C1 segment of cervical spinal cord (tissue), 14 donors: ENCODE results near the gene ZNF330.

Experiments
- DNase-seq, 14 donors: peaks; one replicate each; lab custom pipeline; 2025; lab: John Stamatoyannopoulos, UW

ZNF330 gene

DNA sequence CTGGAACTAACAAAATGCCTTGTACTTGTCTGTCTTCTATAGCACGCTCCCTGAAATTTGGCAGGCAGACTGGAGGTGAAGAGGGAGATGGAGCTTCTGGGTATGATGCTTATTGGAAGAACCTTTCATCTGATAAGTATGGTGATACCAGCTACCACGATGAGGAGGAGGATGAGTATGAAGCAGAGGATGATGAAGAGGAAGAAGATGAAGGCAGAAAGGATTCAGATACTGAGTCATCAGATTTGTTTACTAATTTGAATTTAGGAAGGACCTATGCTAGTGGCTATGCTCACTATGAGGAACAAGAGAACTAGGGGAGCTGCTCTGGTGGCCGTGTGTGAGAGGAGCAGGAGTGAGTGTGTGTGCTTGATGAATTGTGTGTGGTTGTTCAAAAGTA, 13.0 kb downstream of the ZNF330 start:
- DNase-seq: no peak

DNA sequence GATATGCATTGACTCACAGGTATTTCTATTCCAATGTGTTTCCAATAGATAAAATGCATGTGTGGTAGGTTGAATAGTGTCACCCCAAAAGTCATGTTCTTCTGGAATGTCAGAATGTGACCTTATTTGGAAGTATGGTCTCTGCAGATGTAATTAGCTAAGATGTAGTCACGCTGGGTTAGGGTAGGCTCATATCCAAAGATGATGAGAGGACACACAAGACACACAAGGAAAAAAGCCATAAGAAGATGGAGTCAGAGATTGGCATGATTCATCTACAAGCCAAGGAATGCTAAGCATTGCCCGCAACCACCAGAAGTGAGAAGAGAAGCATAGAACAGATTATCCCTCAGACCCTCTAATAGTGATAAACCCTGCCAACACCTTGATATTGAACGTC, 17.5 kb downstream of the ZNF330 start:
- DNase-seq: no peak

DNA sequence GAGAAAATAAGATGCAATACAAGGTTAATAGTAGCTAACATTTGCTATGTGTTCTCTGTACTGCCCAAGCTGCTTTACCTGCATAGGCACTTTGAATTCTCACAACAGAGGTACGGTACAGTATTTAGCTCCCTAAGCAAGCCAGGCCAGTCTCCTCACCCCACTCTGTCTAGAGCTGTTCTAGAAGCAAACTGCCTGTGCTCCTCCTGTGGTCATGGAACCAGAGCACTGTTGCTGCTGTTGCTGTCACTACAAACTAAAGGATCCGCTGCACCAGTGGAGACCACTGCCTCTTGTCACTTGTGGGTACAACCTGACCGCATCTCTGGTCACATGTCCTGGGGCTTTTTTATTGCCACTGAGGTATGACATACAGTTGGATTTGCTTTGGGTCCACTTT, 19.6 kb downstream of the ZNF330 start:
- DNase-seq: no peak

DNA sequence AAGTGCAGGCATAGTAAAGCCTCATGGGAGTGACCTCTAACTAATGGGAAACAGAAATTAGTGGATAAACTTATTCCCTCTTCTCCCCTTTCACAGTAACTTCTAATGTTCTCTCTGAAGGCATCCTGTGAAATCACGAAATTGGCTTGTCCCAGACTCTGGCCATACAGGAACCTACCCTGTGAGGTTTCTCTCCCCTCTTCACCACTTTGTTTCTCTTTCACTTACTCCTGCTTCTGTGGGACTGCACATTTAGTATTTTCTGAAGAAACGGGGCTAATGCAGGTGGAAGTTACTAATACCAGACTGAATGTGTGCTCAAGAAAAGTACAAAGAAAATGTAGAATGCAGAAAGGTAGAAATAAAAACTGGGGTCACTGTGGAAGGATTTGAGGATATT, 20.0 kb downstream of the ZNF330 start:
- no peak for DNase-seq

DNA sequence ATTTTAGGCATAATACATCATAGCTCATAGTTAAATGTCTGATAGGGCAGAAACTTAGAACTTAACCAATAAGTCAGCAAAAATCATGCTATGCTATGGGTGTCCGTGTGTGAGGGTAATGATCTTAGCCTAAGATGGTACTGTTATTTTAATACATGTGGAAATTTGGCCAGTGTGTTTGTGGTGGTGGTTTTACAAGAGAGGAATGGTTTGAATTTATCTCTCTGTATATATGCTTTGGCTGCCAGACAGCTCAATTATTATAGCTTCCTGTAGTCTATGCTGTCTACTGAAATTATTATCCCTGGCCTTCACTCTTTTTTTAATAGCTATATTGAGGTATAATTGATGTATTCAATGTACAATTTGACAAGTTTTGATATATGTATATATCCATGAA, 21.3 kb downstream of the ZNF330 start:
- no peak for DNase-seq

DNA sequence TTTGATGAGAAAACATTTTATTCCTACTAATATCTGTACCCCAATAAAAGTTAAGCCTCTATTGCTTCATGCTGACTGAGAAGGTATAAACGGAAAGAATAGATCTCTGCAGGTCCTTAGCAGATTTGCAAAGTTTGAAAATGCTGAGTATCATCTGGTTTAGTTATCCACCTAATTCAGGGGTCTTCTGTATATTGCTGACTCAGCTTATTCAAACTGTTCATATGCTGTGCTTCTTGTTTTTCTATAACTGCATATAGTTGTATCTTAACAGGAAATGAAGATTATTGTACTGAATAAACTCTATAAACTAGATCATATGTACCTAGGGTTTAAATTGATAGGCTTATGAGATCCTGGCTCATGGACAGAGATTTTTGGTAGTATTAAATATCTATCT, 23.7 kb downstream of the ZNF330 start:
- DNase-seq: no peak

DNA sequence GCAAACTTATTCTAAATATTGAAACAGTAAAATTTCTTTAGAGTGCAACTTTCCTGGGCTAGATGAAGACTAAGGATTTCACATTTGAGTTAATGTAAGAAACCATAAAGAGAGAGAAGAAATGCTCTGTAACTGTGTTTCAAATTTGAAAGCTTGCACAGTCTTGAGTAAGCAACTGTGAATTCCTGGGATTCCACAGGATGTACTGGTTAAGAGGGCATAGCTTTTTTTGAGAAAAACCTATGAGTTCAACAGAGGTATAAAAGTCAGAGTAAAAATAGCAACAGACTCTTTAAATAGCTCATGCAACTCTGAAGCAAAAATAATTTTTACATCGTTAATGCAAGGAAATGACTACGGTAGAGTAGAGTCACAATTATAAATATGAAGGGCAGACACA, 25.5 kb downstream of the ZNF330 start:
- no peak for DNase-seq

DNA sequence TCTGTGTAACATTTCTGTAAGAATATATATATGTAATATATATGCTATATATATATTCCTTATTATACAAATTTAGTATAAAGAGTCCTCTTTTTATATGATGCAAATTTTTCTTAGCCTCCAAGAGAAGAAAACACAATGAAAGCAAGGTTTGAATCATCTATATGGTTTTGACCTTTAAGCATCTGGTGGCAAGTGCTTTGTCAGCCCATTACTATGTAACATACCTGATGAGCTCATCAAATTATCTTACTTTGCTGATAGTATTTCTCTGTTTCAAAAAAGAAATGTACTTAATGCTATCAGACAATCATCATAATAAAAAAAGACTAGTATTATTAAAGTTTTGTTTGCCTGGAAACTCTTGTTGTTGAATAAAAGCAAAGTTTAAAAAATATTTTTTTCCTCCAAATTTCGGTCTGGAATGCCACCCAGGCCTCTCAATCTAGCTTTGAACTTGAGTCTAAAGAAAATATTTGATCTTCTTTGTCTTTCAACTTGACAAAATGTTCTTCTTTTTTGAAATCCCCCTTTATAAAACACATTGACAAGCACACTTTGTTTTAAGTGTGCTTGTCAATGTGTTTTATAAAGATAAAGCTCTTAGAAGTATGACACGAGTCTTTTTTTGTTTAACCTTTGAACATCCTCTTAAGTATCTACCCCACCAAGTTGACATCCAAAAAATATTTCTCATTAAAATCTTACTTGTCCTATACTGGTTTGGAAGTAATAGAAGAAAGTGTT, 26.2 kb downstream of the ZNF330 start:
- DNase-seq: no peak

DNA sequence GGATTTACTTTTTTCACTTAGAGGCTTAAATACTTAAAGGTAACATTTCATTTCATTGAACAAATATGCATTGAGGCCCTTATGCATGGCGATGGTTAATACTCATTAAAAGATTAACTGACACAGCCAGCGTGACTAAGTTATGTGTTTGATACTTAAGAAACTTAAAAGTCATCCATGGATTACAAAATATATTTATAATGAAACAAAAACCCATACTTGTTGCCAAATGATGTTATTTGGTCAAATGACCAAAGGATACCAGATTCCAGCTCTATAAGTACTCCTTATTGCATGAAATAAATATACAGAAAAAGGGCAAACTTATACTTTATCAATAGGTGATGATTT, 26.7 kb downstream of the ZNF330 start:
- DNase-seq: no peak

DNA sequence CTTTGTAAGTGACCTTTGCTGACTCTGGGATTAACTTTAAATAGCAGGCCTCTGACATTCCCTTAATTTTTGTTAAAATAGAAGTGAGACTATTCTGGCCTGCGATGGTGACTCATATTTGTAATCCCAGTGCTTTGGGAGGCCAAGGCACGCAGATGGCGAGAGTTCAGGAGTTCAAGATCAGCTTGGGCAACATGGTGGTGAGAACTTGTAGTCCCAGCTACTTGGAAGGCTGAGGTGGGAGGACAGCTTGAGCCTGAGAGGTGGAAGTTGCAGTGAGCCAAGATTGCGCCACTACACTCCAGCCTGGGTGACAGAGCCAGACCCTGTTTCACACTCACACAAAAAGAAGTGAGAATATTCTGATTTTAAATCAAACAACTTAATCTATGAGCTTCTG, 27.3 kb downstream of the ZNF330 start:
- no peak for DNase-seq

DNA sequence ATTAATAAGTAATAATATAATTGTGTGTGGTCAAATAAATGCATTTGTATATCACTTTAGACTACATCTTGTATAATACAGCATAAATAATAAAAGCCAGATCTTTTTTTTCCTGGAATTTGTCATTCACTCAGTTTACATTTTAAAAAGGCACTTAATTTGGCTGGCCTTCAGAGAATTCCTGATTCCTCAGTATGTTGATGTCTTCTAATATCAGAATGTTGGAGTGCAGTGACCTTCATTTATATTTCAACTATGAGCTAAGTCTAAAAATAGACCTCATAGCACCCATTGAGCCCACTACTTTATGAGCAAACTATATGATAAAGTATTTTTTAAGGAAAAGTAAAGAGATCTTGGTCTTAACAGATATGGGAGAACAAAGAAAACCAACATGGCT, 27.8 kb downstream of the ZNF330 start:
- no peak for DNase-seq

DNA sequence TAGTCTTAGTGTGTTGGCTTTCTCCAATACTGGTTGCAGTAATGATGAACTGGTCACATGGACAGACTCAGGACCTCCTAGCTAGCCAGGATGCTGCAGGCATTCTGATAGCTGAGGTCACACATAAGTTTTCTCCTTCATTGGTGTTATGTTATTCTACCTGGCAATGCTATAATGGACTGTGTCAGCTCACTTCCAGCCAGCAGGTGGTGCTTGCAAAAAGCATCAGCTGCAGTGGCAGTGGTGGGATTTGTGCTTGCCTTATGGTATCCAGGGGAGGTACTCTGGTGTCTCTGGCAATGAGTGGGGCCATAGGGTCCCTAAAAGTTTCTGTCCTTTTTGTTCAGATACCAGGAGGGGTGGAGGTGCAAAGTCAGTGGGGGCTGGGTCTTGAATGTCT, 33.6 kb downstream of the ZNF330 start:
- no peak for DNase-seq

DNA sequence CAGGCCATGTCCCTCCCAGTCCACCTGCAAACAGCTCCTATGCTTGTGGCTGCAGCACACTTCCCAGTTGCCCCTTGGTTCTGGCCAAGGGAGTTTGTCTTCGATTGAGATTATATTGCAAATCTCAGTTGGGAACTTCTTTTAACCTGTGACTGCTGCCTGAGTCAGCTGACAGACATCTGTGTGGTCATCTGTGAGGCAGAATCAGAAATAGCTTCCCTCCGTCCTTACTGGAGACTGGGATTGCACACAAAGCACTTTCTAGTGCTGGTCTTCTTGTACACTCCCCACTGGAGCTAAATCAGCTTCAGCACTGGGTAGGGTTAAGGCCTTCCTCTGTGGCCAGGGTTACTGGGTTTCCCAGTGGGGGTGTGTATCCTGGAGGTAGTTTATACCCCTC, 34.3 kb downstream of the ZNF330 start:
- no peak for DNase-seq

DNA sequence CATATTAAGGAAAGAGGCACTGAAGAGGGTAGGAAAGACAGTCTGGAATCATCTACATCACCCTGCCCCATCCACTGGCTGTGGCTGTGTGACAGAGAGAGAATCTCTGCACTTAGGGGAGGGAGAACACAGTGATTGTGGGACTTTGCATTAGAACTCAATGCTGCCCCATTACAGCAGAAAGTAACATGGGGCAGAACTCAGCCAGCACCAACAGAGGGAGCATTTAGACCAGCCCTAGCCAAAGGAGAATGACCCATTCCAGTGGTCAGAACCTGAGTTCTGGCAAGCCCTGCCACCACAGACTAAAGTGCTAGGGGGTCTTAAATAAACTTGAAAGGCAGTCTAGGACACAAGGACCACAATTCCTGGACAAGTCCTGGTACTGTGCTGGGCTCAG, 37.9 kb downstream of the ZNF330 start:
- no peak for DNase-seq

DNA sequence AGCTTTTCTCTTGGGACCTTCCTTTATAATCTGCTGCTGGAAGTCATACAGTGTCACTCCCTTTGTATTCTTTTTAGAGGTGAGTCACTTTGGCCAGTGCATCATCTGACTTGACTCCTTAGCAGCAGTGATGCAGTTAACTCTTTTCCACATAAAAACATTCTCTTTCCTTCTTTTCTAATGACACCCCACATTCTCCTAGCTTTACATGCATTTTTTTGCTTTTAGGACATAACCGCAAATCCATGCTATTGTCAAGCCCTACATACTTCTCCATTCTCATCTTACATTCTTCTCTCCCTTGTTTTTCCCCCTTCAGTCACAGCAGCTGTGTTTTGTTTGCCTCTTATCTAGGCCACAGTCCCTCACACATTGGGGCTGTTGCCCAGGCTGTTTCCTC, 55.1 kb downstream of the ZNF330 start:
- DNase-seq: no peak

DNA sequence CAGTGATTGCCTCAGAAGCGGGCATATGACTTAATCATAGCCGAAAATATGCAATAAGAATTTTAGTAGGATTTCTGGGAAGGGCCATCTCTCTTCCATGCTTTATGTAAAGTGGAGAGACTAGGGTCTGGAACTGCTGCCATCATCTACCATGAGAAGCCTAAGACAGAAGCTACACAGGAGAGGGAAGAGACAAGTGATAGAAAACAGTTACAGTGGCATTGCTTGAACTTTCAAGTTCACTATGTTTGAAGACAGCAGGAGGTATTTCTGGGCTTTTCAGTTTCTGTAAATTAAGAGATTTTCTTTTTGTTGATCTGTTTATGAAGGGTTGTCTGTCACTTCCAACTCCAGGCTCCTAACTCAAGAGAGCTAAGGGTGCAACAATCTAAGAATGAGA, 62.5 kb downstream of the ZNF330 start:
- DNase-seq: no peak

DNA sequence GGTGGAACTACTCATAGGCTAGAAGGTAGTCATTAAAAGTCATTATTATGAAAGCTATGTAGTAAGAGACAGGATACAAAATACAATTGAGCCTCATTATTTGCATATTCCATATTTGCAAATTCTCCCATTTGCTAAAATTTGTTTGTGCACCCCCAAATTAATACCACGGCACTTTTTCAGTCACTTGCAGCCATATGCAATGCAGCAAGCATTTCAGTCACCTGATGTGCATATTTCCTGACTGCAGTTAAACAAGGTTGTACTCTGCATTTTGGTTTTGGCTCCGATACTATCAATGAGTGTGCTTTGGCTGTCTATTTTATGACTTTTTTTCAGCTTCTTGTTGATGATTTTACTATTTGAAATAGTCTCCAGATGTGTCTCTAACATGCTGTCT, 62.9 kb downstream of the ZNF330 start:
- no peak for DNase-seq
